ENCODE data around the gene CABS1.

Gene CABS1

GRCh38 chr4:70334681-70335080 lies at the start of gene CABS1:
CABS1 (plus strand) TSS chr4:70334981; CDS start chr4:70335040, 59 bp downstream.
- in situ Hi-C loops (cut with MboI; ENCODE audit: low sequenced_read_pairs): no loop called here

- in situ Hi-C loops (cut with MboI; ENCODE audit: low sequenced_read_pairs): no loop called here
Measured at GRCh38 chr4:70288651-70289050, 46.1 kb upstream of the CABS1 start.

- in situ Hi-C loops (cut with MboI; ENCODE audit: low sequenced_read_pairs): no loop called here
Measured at GRCh38 chr4:70291341-70291740, 43.4 kb upstream of the CABS1 start.

- in situ Hi-C loops (cut with MboI; ENCODE audit: low sequenced_read_pairs): no loop called here
Measured at GRCh38 chr4:70297576-70297975, 37.2 kb upstream of the CABS1 start.

GRCh38 chr4:70298051-70298450 lies 36.7 kb upstream of the CABS1 start:
- in situ Hi-C loops (cut with MboI; ENCODE audit: low sequenced_read_pairs): no loop called here

GRCh38 chr4:70299643-70300042 lies 35.1 kb upstream of the CABS1 start:
- in situ Hi-C loops (cut with MboI; ENCODE audit: low sequenced_read_pairs): no loop called here

GRCh38 chr4:70300215-70300614 lies 34.6 kb upstream of the CABS1 start:
- in situ Hi-C loops (cut with MboI; ENCODE audit: low sequenced_read_pairs): no loop called here

- in situ Hi-C loops (cut with MboI; ENCODE audit: low sequenced_read_pairs): no loop called here
Measured at GRCh38 chr4:70303090-70303489, 31.7 kb upstream of the CABS1 start.

GRCh38 chr4:70305601-70306000 lies 29.2 kb upstream of the CABS1 start:
- in situ Hi-C loops (cut with MboI; ENCODE audit: low sequenced_read_pairs): no loop called here

GRCh38 chr4:70306076-70306475 lies 28.7 kb upstream of the CABS1 start:
- in situ Hi-C loops (cut with MboI; ENCODE audit: low sequenced_read_pairs): no loop called here

- in situ Hi-C loops (cut with MboI; ENCODE audit: low sequenced_read_pairs): no loop called here
Measured at GRCh38 chr4:70313736-70314135, 21.0 kb upstream of the CABS1 start.

GRCh38 chr4:70315928-70316327 lies 18.9 kb upstream of the CABS1 start:
- in situ Hi-C loops (cut with MboI; ENCODE audit: low sequenced_read_pairs): no loop called here

GRCh38 chr4:70326052-70326451 lies 8.7 kb upstream of the CABS1 start:
- in situ Hi-C loops (cut with MboI; ENCODE audit: low sequenced_read_pairs): no loop called here

- in situ Hi-C loops (cut with MboI; ENCODE audit: low sequenced_read_pairs): no loop called here
Measured at GRCh38 chr4:70336043-70336442, 1.3 kb downstream of the CABS1 start.

- in situ Hi-C loops (cut with MboI; ENCODE audit: low sequenced_read_pairs): no loop called here
Measured at GRCh38 chr4:70337886-70338420, 3.2 kb downstream of the CABS1 start.

GRCh38 chr4:70356185-70356584 lies 21.4 kb downstream of the CABS1 start:
- in situ Hi-C loops (cut with MboI; ENCODE audit: low sequenced_read_pairs): no loop called here

- in situ Hi-C loops (cut with MboI; ENCODE audit: low sequenced_read_pairs): no loop called here
Measured at GRCh38 chr4:70359115-70359661, 24.4 kb downstream of the CABS1 start.

- in situ Hi-C loops (cut with MboI; ENCODE audit: low sequenced_read_pairs): no loop called here
Measured at GRCh38 chr4:70360460-70360859, 25.7 kb downstream of the CABS1 start, which contains the start of gene SMR3A. SMR3A (plus strand) TSS chr4:70360760; CDS start chr4:70362116, 1,356 bp downstream.

GRCh38 chr4:70364002-70364401 lies 29.2 kb downstream of the CABS1 start:
- in situ Hi-C loops (cut with MboI; ENCODE audit: low sequenced_read_pairs): no loop called here

GRCh38 chr4:70365479-70365878 lies 30.7 kb downstream of the CABS1 start:
- in situ Hi-C loops (cut with MboI; ENCODE audit: low sequenced_read_pairs): no loop called here

- in situ Hi-C loops (cut with MboI; ENCODE audit: low sequenced_read_pairs): no loop called here
Measured at GRCh38 chr4:70367813-70368212, 33.0 kb downstream of the CABS1 start.

- in situ Hi-C loops (cut with MboI; ENCODE audit: low sequenced_read_pairs): no loop called here
Measured at GRCh38 chr4:70371987-70372386, 37.2 kb downstream of the CABS1 start.

GRCh38 chr4:70372760-70373159 lies 38.0 kb downstream of the CABS1 start:
- in situ Hi-C loops (cut with MboI; ENCODE audit: low sequenced_read_pairs): no loop called here

Data from HL-60/S4 (cell line).